Activated B cell treated with CpG ODN at 0.5 μM for 24 hours (primary cell): ENCODE measurements around the gene ASCC1. TPM values are rescaled to one million over a fixed set of nuclear protein-coding genes. Genes with fewer than 3 reads are reported as not detected.

Source experiments
- ATAC-seq: fragments of 200-7000 bp; cut with Tn5 transposase; one replicate; pipeline ENCODE4 v1.10.0; 2021; ENCODE audit warnings: low read depth, mild to moderate bottlenecking, moderate library complexity
- CTCF ChIA-PET: fragments of 350-600 bp; sonication (Branson Sonifier 250); formaldehyde crosslinking; loops from one replicate; lab custom pipeline; 2021; ENCODE audit warnings: antibody characterized with exemption; lab: Charles Lee
- POLR2A ChIA-PET: fragments of 350-600 bp; sonication (Branson Sonifier 250); formaldehyde crosslinking; loops from one replicate; lab custom pipeline; 2021; ENCODE audit warnings: antibody characterized with exemption; lab: Charles Lee
- DNase-seq: peaks from one replicate; pipeline ENCODE4 v3.0.0; 2022
- H3K27ac Mint-ChIP-seq: one replicate; pipeline ENCODE4 v1.8.0; 2020; ENCODE audit warnings: mixed read lengths
- H3K27me3 Mint-ChIP-seq: one replicate; pipeline ENCODE4 v1.8.0; 2021; ENCODE audit warnings: mixed read lengths
- H3K36me3 Mint-ChIP-seq: one replicate; pipeline ENCODE4 v1.8.0; 2021; ENCODE audit warnings: low read depth, mixed read lengths
- H3K4me1 Mint-ChIP-seq: one replicate; pipeline ENCODE4 v1.8.0; 2021; ENCODE audit warnings: mixed read lengths
- H3K4me3 Mint-ChIP-seq: one replicate; pipeline ENCODE4 v1.8.0; 2020; ENCODE audit warnings: mild to moderate bottlenecking, mixed read lengths
- H3K9me3 Mint-ChIP-seq: one replicate; pipeline ENCODE4 v1.8.0; 2020; ENCODE audit warnings: mixed read lengths
- CTCF ChIP-seq: fragments of 200-600 bp; IDR thresholded peaks from one replicate; pipeline ENCODE4 v1.8.0; 2022; ENCODE audit warnings: antibody characterized with exemption, mild to moderate bottlenecking
- intact Hi-C: fragments of 100-400 bp; cut with micrococcal nuclease; formaldehyde crosslinking; loops from one replicate; pipeline ENCODE4 v1.15.1; 2024
- total RNA-seq: library from RNA; stranded (reverse); gene quantifications from 2 replicates; pipeline ENCODE4 v1.2.3, GENCODE V29; 2022

Gene ASCC1
- total RNA-seq = 42.6 and 42.9 TPM in 2 replicates

DNA sequence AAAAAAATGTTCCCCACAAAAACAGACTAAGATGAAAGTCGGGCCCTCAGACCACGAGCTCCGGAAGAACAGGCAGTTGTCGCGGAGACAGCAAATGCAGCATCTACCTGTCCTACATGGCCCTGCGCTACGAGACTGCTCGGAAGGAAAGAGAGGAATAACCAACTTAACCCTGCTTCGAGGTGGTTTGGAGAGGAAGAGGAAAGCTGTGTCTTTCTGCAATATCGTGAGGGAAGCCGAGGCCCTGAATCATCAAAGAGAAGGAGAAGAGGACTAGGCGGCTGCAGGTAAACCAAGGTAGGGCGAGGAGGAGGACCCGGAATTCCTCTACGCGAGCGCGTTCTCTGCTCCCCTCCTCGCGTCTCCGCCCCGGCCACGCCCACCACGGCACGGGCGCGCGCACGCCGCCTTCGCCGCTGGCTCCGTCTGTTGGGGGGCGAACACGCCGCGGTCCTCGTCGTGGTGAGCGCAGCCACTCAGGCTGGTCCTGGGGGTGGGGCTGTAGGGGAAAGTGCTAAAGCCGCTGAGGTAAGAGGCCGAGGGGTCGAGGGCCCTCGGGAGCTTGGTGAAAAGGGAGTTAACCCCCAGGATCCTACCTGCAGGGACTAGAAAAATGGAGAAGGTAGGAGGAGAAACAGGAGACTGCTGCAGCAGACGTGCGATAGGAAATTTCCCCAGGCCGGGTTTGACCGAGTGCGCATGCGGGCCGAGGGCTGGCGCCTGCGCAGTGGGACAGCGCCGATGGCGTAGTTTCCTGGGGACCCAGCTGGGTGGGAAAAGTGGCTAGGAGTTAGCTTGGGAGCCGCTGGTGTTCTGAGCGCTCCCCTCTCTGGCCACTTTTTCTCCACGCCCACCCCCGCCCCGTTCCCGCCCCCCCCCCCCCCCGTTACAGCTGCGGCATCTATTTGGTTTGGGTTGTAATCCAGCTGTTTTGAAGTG is at the start of gene ASCC1, which contains the start of gene ANAPC16:
Gene ASCC1 (minus strand): TSS at position 666 of the 939 bp plus-strand sequence. CDS start 2,978 bp downstream, outside the sequence.
Gene ANAPC16 (plus strand): TSS at position 402 of the 939 bp plus-strand sequence. CDS start 7,903 bp downstream, outside the sequence.
- POLR2A ChIA-PET = interaction anchor here (0.6 to 7.1 kb wide), 51 partner anchors 8 to 843 kb away, joined by 3 to 234 read pairs (median 5); partner anchors contain the start of genes DDIT4, DNAJB12 and SPOCK2
- peaks cover 46% of the 10 kb centered on the region for H3K36me3 Mint-ChIP-seq
- peak; percentile 98 for DNase-seq
- no peaks in the 10 kb centered on the region for H3K27me3 Mint-ChIP-seq
- H3K4me3 Mint-ChIP-seq = peak within 1 kb of the TSS; percentile 96
- H3K27ac Mint-ChIP-seq = peak within 1 kb of the TSS; percentile 99
- no peak for TF ChIP-seq CTCF
- H3K9me3 Mint-ChIP-seq = no peaks in the 10 kb centered on the region
- CTCF ChIA-PET = interaction anchor here (0.9 to 1.9 kb wide), 7 partner anchors 45 to 319 kb away, joined by 3 to 6 read pairs (median 4); partner anchors contain the start of gene DDIT4
- ATAC-seq = peak; percentile 83
- H3K4me1 Mint-ChIP-seq = peaks cover 62% of the 10 kb centered on the region
- intact Hi-C loops = loop anchor here (1.0 to 5.0 kb wide), 6 partner anchors 44 to 881 kb away; partner anchors contain the start of genes MCU and P4HA1

- H3K4me3 Mint-ChIP-seq = no peak overlapping the region
- TF ChIP-seq CTCF = no peak
- peaks cover 3% of the 10 kb centered on the region for H3K36me3 Mint-ChIP-seq
- H3K27me3 Mint-ChIP-seq = no peaks in the 10 kb centered on the region
- DNase-seq (no peak), ATAC-seq (no peak)
- POLR2A ChIA-PET = interaction anchor here (1.5 to 14.1 kb wide), 5 partner anchors 8 to 55 kb away, joined by 4 to 380 read pairs (median 8); partner anchors contain the start of genes ANAPC16, ASCC1 and DDIT4
- intact Hi-C loops = no loop called here
- CTCF ChIA-PET = no interaction called here
- peaks cover 30% of the 10 kb centered on the region for H3K4me1 Mint-ChIP-seq
- no peaks in the 10 kb centered on the region for H3K9me3 Mint-ChIP-seq
- H3K27ac Mint-ChIP-seq = no peak overlapping the region
Measured at GRCh38 chr10:72265508-72265907, 49.4 kb upstream of the ASCC1 start.

GRCh38 chr10:72264536-72264935 is 48.5 kb upstream of the ASCC1 start:
- POLR2A ChIA-PET = interaction anchor here (0.7 to 14.1 kb wide), 8 partner anchors 9 to 69 kb away, joined by 3 to 380 read pairs (median 6); partner anchors contain the start of genes ANAPC16, ASCC1 and DDIT4
- ATAC-seq = no peak
- Mint-ChIP-seq H3K4me1 (peaks cover 40% of the 10 kb centered on the region), H3K27ac (peak overlapping the region; percentile 30), H3K4me3 (no peak overlapping the region), H3K9me3 (no peaks in the 10 kb centered on the region), H3K36me3 (peaks cover 3% of the 10 kb centered on the region), H3K27me3 (no peaks in the 10 kb centered on the region)
- no peak for DNase-seq
- TF ChIP-seq CTCF = no peak
- intact Hi-C loops = no loop called here
- CTCF ChIA-PET = no interaction called here

DNA sequence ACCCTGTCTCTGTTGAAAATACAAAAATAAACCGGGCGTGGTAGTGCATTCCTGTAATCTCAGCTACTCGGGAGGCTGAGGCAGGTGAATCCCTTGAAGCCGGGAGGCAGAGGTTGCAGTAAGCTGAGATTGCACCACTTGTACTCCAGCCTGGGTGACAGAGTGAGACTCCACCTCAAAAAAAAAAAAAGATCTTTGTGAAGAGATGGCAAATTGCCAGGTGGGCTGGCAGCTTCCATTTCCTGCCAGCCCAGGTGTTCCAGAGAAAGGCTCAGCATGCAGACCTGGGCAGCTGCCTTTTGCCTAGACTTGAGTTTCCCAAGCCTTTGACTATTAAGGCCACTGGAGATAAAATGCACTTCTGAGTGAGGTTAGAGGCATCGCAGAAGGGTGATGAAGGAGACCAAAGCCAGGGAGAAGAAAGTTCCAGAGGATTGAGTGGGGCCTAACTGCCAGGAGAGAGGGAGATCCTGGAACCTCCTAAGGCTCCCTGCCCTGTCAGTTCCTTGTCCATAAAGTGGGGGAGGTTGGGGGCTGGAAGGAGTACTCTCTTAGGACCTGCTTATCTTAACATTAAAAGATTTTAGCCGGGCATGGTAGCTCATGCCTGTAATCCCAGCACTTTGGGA is 47.7 kb upstream of the ASCC1 start:
- Mint-ChIP-seq H3K27me3 (no peaks in the 10 kb centered on the region), H3K36me3 (peaks cover 3% of the 10 kb centered on the region), H3K9me3 (no peaks in the 10 kb centered on the region), H3K4me3 (peak overlapping the region; percentile 41), H3K4me1 (peaks cover 45% of the 10 kb centered on the region), H3K27ac (peak overlapping the region; percentile 59)
- TF ChIP-seq CTCF = no peak
- intact Hi-C loops = no loop called here
- POLR2A ChIA-PET = interaction anchor here (0.7 to 14.1 kb wide), 8 partner anchors 10 to 70 kb away, joined by 3 to 380 read pairs (median 8); partner anchors contain the start of genes ANAPC16, ASCC1 and DDIT4
- no peak for DNase-seq
- ATAC-seq = no peak
- CTCF ChIA-PET = no interaction called here
